PFSK-1 (cell line): ENCODE results near the gene GSK3B.

Experiments used
- FOXP2 ChIP-seq: optimal IDR thresholded peaks from 2 replicates; pipeline ENCODE3; 2011; ENCODE audit warnings: borderline replicate concordance, control low read depth, inconsistent platforms; ENCODE audit not compliant: insufficient read depth; ENCODE audit errors: extremely low read length, extremely low read depth
- POLR2AphosphoS5 ChIP-seq: IDR thresholded peaks from 2 replicates; pipeline ENCODE4 v1.6.1; 2012; ENCODE audit warnings: low read depth, mild to moderate bottlenecking, control low read depth, low read length, moderate library complexity
- REST ChIP-seq, 2 experiments: IDR thresholded peaks; 2 replicates each; pipeline versions ENCODE4 v1.6.1 to v1.8.0; 2011 to 2012; ENCODE audit warnings: low read depth in 2 of 2, low read length in 2 of 2, control low read depth in 1 of 2, inconsistent platforms in 1 of 2, mild to moderate bottlenecking in 1 of 2, moderate library complexity in 1 of 2; ENCODE audit not compliant: insufficient read depth in 1 of 2
- SIN3A ChIP-seq: IDR thresholded peaks from 2 replicates; pipeline ENCODE4 v1.6.1; 2012; ENCODE audit warnings: mild to moderate bottlenecking, low read length, moderate library complexity, borderline replicate concordance; ENCODE audit not compliant: insufficient read depth
- TAF1 ChIP-seq: IDR thresholded peaks from 2 replicates; pipeline ENCODE4 v1.6.1; 2012; ENCODE audit warnings: low read length, control low read depth, borderline replicate concordance; ENCODE audit not compliant: insufficient read depth

GRCh38 chr3:119835556-119835955 is 258.7 kb downstream of the GSK3B start:
- no peak for TF ChIP-seq TAF1
- no peak for TF ChIP-seq POLR2AphosphoS5
- TF ChIP-seq SIN3A: no peak
- TF ChIP-seq REST (IDR thresholded peaks at IDR 0.05; ENCODE audit: insufficient read depth in 1 of 2, low read depth in 2 of 2, low read length in 2 of 2): no peak
- TF ChIP-seq FOXP2: no peak
